H1 (cell line): Measurements from ENCODE around the gene SLC17A1. TPM values are rescaled to one million over a fixed set of nuclear protein-coding genes. Genes with fewer than 3 reads are reported as not detected.

Experiments used
- CTCF ChIA-PET: fragments of 300-600 bp; sonication (Branson Sonifier 250); formaldehyde crosslinking; loops from one replicate; lab custom pipeline; 2021; ENCODE audit not compliant: partially characterized antibody; lab: Charles Lee
- POLR2A ChIA-PET: fragments of 300-600 bp; sonication (Branson Sonifier 250); formaldehyde crosslinking; loops from one replicate; lab custom pipeline; 2021; ENCODE audit warnings: inconsistent platforms; ENCODE audit not compliant: partially characterized antibody; lab: Charles Lee
- DNase-seq, 2 experiments: peaks; one replicate each; pipeline versions ENCODE4 v3.0.0 to v3.0.0-alpha.2; 2010 to 2022; ENCODE audit warnings: low spot score in 2 of 2, low read depth in 1 of 2, mixed read lengths in 1 of 2
- FAIRE-seq: peaks from 2 replicates; lab custom pipeline; 2011; peaks lifted over from hg19 to GRCh38; lab: Jason Lieb, UNC
- H2AFZ ChIP-seq: 2 replicates; pipeline ENCODE4 v1.8.1; 2012; ENCODE audit warnings: low read length, inconsistent platforms
- H2AK5ac ChIP-seq: 2 replicates; pipeline ENCODE4 v1.6.1; 2013; ENCODE audit warnings: low read depth, low read length
- H2BK120ac ChIP-seq: replicated peaks from 2 replicates; pipeline ENCODE3; 2013; ENCODE audit warnings: low read depth, low read length, inconsistent platforms
- H2BK12ac ChIP-seq: 2 replicates; pipeline ENCODE4 v1.6.1; 2013; ENCODE audit warnings: low read depth, low read length
- H2BK15ac ChIP-seq: 2 replicates; pipeline ENCODE4 v1.6.1; 2013; ENCODE audit warnings: low read length
- H2BK20ac ChIP-seq: 2 replicates; pipeline ENCODE4 v1.6.1; 2013; ENCODE audit warnings: low read length
- H2BK5ac ChIP-seq: 2 replicates; pipeline ENCODE4 v1.6.1; 2013; ENCODE audit warnings: low read depth, low read length
- H3K14ac ChIP-seq: 2 replicates; pipeline ENCODE4 v1.6.1; 2013; ENCODE audit warnings: inconsistent platforms; ENCODE audit not compliant: insufficient read length
- H3K18ac ChIP-seq: 2 replicates; pipeline ENCODE4 v1.6.1; 2013; ENCODE audit warnings: low read length; ENCODE audit errors: extremely low read depth
- H3K23ac ChIP-seq: 2 replicates; pipeline ENCODE4 v1.6.1; 2013; ENCODE audit warnings: inconsistent platforms; ENCODE audit not compliant: insufficient read length
- H3K23me2 ChIP-seq: 2 replicates; pipeline ENCODE4 v1.6.1; 2013; ENCODE audit warnings: low read depth, low read length
- H3K27ac ChIP-seq: 2 replicates; pipeline ENCODE4 v1.6.1; 2011; ENCODE audit warnings: low read depth, low read length, inconsistent platforms
- H3K27me3 ChIP-seq, 4 experiments: replicated peaks in 1 of 4; 1 replicate in 1 of 4; 2 replicates in 3 of 4; pipeline versions ENCODE4 v1.6.1 to v1.8.1; 2011 to 2013; ENCODE audit warnings: low read length in 3 of 4, mild to moderate bottlenecking in 3 of 4, inconsistent platforms in 2 of 4, mixed read lengths in 2 of 4, moderate library complexity in 1 of 4; ENCODE audit not compliant: control insufficient read depth in 3 of 4, insufficient read depth in 3 of 4; ENCODE audit errors: extremely low read depth in 1 of 4
- H3K36me3 ChIP-seq, 4 experiments: 2 replicates each; pipeline versions ENCODE4 v1.6.1 to v1.8.1; 2011 to 2013; ENCODE audit warnings: mild to moderate bottlenecking in 4 of 4, low read length in 3 of 4, moderate library complexity in 2 of 4, control low read depth in 1 of 4, inconsistent platforms in 1 of 4; ENCODE audit not compliant: insufficient read depth in 4 of 4, control insufficient read depth in 2 of 4
- H3K4ac ChIP-seq: replicated peaks from 2 replicates; pipeline ENCODE3; 2013; ENCODE audit warnings: low read length, low read depth, mixed read lengths, inconsistent platforms; ENCODE audit not compliant: insufficient read length
- H3K4me1 ChIP-seq, 4 experiments: replicated peaks in 1 of 4; 1 replicate in 1 of 4; 2 replicates in 3 of 4; pipeline versions ENCODE4 v1.6.1 to v1.8.1; 2011 to 2013; ENCODE audit warnings: low read length in 3 of 4, inconsistent platforms in 2 of 4, mixed read lengths in 1 of 4; ENCODE audit not compliant: insufficient read depth in 4 of 4, control insufficient read depth in 3 of 4
- H3K4me2 ChIP-seq, 2 experiments: 2 replicates each; pipeline versions ENCODE4 v1.6.1 to v1.8.1; 2011 to 2013; ENCODE audit warnings: low read depth in 2 of 2, low read length in 2 of 2, control low read depth in 1 of 2, inconsistent platforms in 1 of 2, mild to moderate bottlenecking in 1 of 2; ENCODE audit not compliant: insufficient read depth in 1 of 2
- H3K4me3 ChIP-seq, 4 experiments: fragments of 200-600, 300-600 bp in 1 of 4; sonication (generic), shearing (Covaris generic), sonication (Bioruptor Twin) in 1 of 4; 2 replicates each; pipeline versions ENCODE4 v1.5.1 to v1.8.1; 2011 to 2016; ENCODE audit warnings: low read length in 4 of 4, low read depth in 3 of 4, control low read depth in 2 of 4, inconsistent platforms in 2 of 4, mild to moderate bottlenecking in 2 of 4, mixed read lengths in 1 of 4, moderate library complexity in 1 of 4; ENCODE audit not compliant: insufficient read depth in 2 of 4; ENCODE audit errors: extremely low read depth in 1 of 4
- H3K56ac ChIP-seq: replicated peaks from 2 replicates; pipeline ENCODE3; 2013; ENCODE audit warnings: low read depth, mild to moderate bottlenecking, mixed read lengths, low read length, inconsistent platforms; ENCODE audit not compliant: insufficient read length
- H3K79me1 ChIP-seq: 2 replicates; pipeline ENCODE4 v1.6.1; 2013; ENCODE audit warnings: low read depth, low read length, control low read depth
- H3K79me2 ChIP-seq, 2 experiments: 2 replicates each; pipeline versions ENCODE4 v1.6.1 to v1.8.1; 2012 to 2013; ENCODE audit warnings: low read length in 2 of 2, mild to moderate bottlenecking in 2 of 2, inconsistent platforms in 1 of 2; ENCODE audit not compliant: insufficient read depth in 2 of 2, control insufficient read depth in 1 of 2
- H3K9ac ChIP-seq, 4 experiments: replicated peaks in 1 of 4; 1 replicate in 1 of 4; 2 replicates in 3 of 4; pipeline versions ENCODE4 v1.6.1 to v1.8.1; 2011 to 2013; ENCODE audit warnings: low read depth in 3 of 4, low read length in 3 of 4, control low read depth in 2 of 4, mild to moderate bottlenecking in 2 of 4, moderate library complexity in 2 of 4, inconsistent platforms in 1 of 4; ENCODE audit errors: extremely low read depth in 1 of 4
- H3K9me3 ChIP-seq, 2 experiments: 2 replicates each; pipeline versions ENCODE4 v1.6.1 to v1.8.1; 2012 to 2013; ENCODE audit warnings: mild to moderate bottlenecking in 2 of 2, moderate library complexity in 2 of 2, control low read depth in 1 of 2, inconsistent platforms in 1 of 2, low read depth in 1 of 2, low read length in 1 of 2, mixed read lengths in 1 of 2; ENCODE audit not compliant: insufficient read depth in 2 of 2
- H4K20me1 ChIP-seq, 2 experiments: replicated peaks in 1 of 2; 2 replicates each; pipeline versions ENCODE3 to v1.8.1; 2011 to 2013; ENCODE audit warnings: inconsistent platforms in 2 of 2, low read length in 2 of 2, mild to moderate bottlenecking in 1 of 2; ENCODE audit not compliant: insufficient read depth in 2 of 2, control insufficient read depth in 1 of 2
- H4K5ac ChIP-seq: 2 replicates; pipeline ENCODE4 v1.6.1; 2013; ENCODE audit warnings: low read length, low read depth, mixed read lengths, inconsistent platforms; ENCODE audit not compliant: insufficient read length
- H4K8ac ChIP-seq: 2 replicates; pipeline ENCODE4 v1.8.0; 2013; ENCODE audit warnings: mild to moderate bottlenecking, moderate library complexity, low read length, inconsistent platforms; ENCODE audit not compliant: insufficient read depth; ENCODE audit errors: extremely low read depth
- H4K91ac ChIP-seq: replicated peaks from 2 replicates; pipeline ENCODE3; 2013; ENCODE audit warnings: low read length, mixed read lengths, inconsistent platforms; ENCODE audit not compliant: insufficient read length
- ATF3 ChIP-seq: IDR thresholded peaks from 2 replicates; pipeline ENCODE4 v1.6.1; 2011; ENCODE audit warnings: low read depth, mild to moderate bottlenecking, low read length; ENCODE audit not compliant: insufficient read depth
- CTCF ChIP-seq, 3 experiments: IDR thresholded peaks; 1 replicate in 2 of 3; 2 replicates in 1 of 3; pipeline versions ENCODE4 v1.5.1 to v1.6.1; 2011; ENCODE audit warnings: low read length in 3 of 3, mild to moderate bottlenecking in 3 of 3, inconsistent platforms in 2 of 3, low read depth in 1 of 3, moderate library complexity in 1 of 3; ENCODE audit not compliant: insufficient read depth in 1 of 3; ENCODE audit errors: control extremely low read depth in 1 of 3
- EGR1 ChIP-seq: IDR thresholded peaks from 2 replicates; pipeline ENCODE4 v1.6.1; 2011; ENCODE audit warnings: low read depth, low read length, borderline replicate concordance
- EP300 ChIP-seq, 2 experiments: IDR thresholded peaks; 1 replicate in 1 of 2; 2 replicates in 1 of 2; pipeline ENCODE4 v1.6.1; 2011 to 2012; ENCODE audit warnings: low read depth in 2 of 2, low read length in 2 of 2, mild to moderate bottlenecking in 2 of 2, borderline replicate concordance in 1 of 2, inconsistent platforms in 1 of 2, moderate library complexity in 1 of 2
- RAD21 ChIP-seq, 2 experiments: IDR thresholded peaks in 1 of 2; conservative IDR thresholded peaks in 1 of 2; 2 replicates each; pipeline ENCODE4 v1.6.1; 2011; ENCODE audit warnings: low read depth in 2 of 2, low read length in 2 of 2, improper control_type of control experiment in 1 of 2, inconsistent platforms in 1 of 2, mild to moderate bottlenecking in 1 of 2, moderate library complexity in 1 of 2
- RXRA ChIP-seq: IDR thresholded peaks from 2 replicates; pipeline ENCODE4 v1.6.1; 2011; ENCODE audit warnings: low read depth, mild to moderate bottlenecking, low read length, moderate library complexity; ENCODE audit not compliant: insufficient read depth
- SIX5 ChIP-seq: IDR thresholded peaks from 2 replicates; pipeline ENCODE4 v1.6.1; 2011; ENCODE audit warnings: mild to moderate bottlenecking, low read depth, low read length
- SP4 ChIP-seq: IDR thresholded peaks from 2 replicates; pipeline ENCODE4 v1.6.1; 2012; ENCODE audit warnings: low read length, inconsistent platforms
- WGBS, 2 experiments: shearing (Covaris generic) in 1 of 2; methylation state at CpG; one replicate each; pipeline versions ENCODE4 v1.1.6 to v1.1.7; 2013 to 2015; ENCODE audit warnings: low lambda C conversion rate in 2 of 2, mixed read lengths in 2 of 2, inconsistent platforms in 1 of 2, low coverage in 1 of 2, missing lambda C conversion rate in 1 of 2; ENCODE audit not compliant: insufficient replicate concordance in 2 of 2, insufficient coverage in 1 of 2, insufficient read length in 1 of 2; ENCODE audit errors: extremely low coverage in 1 of 2, missing lambda C conversion rate in 1 of 2; 5-methylcytosine and 5-hydroxymethylcytosine counted together
- polyA plus RNA-seq, 7 experiments: library from polyadenylated mRNA; depleted of rRNA in 3 of 7; stranded (reverse) in 5 of 7; unstranded in 2 of 7; fragments of >200 nt in 5 of 7; fragments of 200-250 nt in 2 of 7; gene quantifications; 1 replicate in 5 of 7; 2 replicates in 1 of 7; 4 replicates in 1 of 7; pipeline versions ENCODE4 v1.2.1 to v1.2.3, GENCODE V29; 2011 to 2013; ENCODE audit warnings: missing spikeins in 2 of 7, mixed read lengths in 2 of 7
- total RNA-seq: library from RNA; stranded (reverse); fragmentation: NEBNext Ultra II Directional; extraction: Animal tissue kit (Norgen Biotek cat#: 25700); gene quantifications from 2 replicates; pipeline ENCODE4 v1.2.1, GENCODE V29; 2021

SLC17A1 gene
- total and polyA plus RNA-seq, 2 of the 8 experiments (the other 6 are each of a cell fraction or from before 2014, with no cell fraction given): not detected

GRCh38 chr6:25788305-25788922, 43.4 kb downstream of the SLC17A1 start:
- POLR2A ChIA-PET: no interaction called here
- H3K14ac ChIP-seq: no peak overlapping the region
- TF ChIP-seq ATF3: no peak
- TF ChIP-seq RAD21 (IDR thresholded peaks at IDR 0.05 in 1 of 2, conservative IDR thresholded peaks at IDR 0.05 in 1 of 2; ENCODE audit: low read depth in 2 of 2, low read length in 2 of 2): peak; percentile 70 to 71
- TF ChIP-seq CTCF (IDR thresholded peaks at IDR 0.05; ENCODE audit: control extremely low read depth in 1 of 3, insufficient read depth in 1 of 3, low read depth in 1 of 3, low read length in 3 of 3): peak; percentile 71 to 85 (median 84)
- no peak for TF ChIP-seq EP300 (IDR thresholded peaks at IDR 0.05; ENCODE audit: borderline replicate concordance in 1 of 2, low read depth in 2 of 2, low read length in 2 of 2)
- TF ChIP-seq EGR1: no peak
- no peak for TF ChIP-seq RXRA
- TF ChIP-seq SIX5: no peak
- TF ChIP-seq SP4: no peak

More at GRCh38 chr6:25788305-25788922, 43.4 kb downstream of the SLC17A1 start:
- no peak overlapping the region for H2BK15ac ChIP-seq
- no peak overlapping the region for H4K91ac ChIP-seq
- H3K27me3 ChIP-seq: peaks cover 0 to 1% (median 0%) of the 10 kb centered on the region in 4 experiments; a peak in 1 of 7 replicates
- WGBS, 2 experiments: 74% methylated on average over 4 of the region's 4 CpGs; no CpG with 5 or more reads in 1 of the 2 experiments
- no peaks in the 10 kb centered on the region for H3K36me3 ChIP-seq
- H3K4me3 ChIP-seq: no peak overlapping the region
- no peak overlapping the region for H2BK20ac ChIP-seq
- H3K23ac ChIP-seq: no peak overlapping the region
- H3K56ac ChIP-seq: no peak overlapping the region
- peak; percentile 23 to 76 for DNase-seq
- no peaks in the 10 kb centered on the region for H3K4me1 ChIP-seq
- peak overlapping the region; percentile 89; the same call in 1 of the 2 replicates for H2AFZ ChIP-seq
- H2AK5ac ChIP-seq: no peak overlapping the region
- H3K79me1 ChIP-seq: no peaks in the 10 kb centered on the region
- H3K27ac ChIP-seq: no peak overlapping the region
- CTCF ChIA-PET: interaction anchor here (0.6 to 3.2 kb wide), 50 partner anchors 8 to 523 kb away, joined by 3 to 19 read pairs (median 4); partner anchors contain the start of genes SLC17A1 and SLC17A4
- H3K18ac ChIP-seq: no peak overlapping the region
- H3K4me2 ChIP-seq: no peak overlapping the region
- no peaks in the 10 kb centered on the region for H3K9me3 ChIP-seq
- no peak overlapping the region for H3K4ac ChIP-seq
- peak overlapping the region; percentile 54; the same call in 1 of the 2 replicates for H4K8ac ChIP-seq
- no peaks in the 10 kb centered on the region for H4K20me1 ChIP-seq
- H2BK5ac ChIP-seq: no peak overlapping the region
- H2BK12ac ChIP-seq: no peak overlapping the region
- H4K5ac ChIP-seq: no peak overlapping the region
- no peaks in the 10 kb centered on the region for H3K23me2 ChIP-seq
- FAIRE-seq: peak; percentile 78
- no peak overlapping the region for H3K9ac ChIP-seq
- H2BK120ac ChIP-seq: no peak overlapping the region
- no peaks in the 10 kb centered on the region for H3K79me2 ChIP-seq
